ENCODE results near the gene RBMS1.

The RBMS1 gene

GRCh38 chr2:160278101-160278878 is 215.3 kb downstream of the RBMS1 start:
- no peak for DNase-seq (ENCODE audit: low spot score)

DNA sequence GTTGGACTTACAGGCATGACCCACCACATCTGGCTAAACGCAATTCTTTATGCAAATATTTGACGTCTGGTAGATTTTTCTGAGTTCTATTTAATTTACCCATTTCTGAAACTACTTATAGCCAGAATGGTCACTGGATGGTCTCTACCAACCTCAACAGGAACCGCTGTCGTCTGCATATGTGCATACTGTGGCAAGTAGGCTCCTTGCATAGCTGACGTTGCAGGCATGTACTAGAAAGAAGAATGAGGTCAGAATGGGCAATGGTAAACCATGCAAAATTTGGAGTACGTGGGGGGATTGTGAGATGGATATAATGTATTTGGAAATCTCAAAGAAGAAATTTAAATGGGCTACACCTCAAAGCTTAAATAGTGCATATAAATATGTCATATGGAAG is 216.5 kb downstream of the RBMS1 start:
- DNase-seq (ENCODE audit: low spot score): no peak

DNA sequence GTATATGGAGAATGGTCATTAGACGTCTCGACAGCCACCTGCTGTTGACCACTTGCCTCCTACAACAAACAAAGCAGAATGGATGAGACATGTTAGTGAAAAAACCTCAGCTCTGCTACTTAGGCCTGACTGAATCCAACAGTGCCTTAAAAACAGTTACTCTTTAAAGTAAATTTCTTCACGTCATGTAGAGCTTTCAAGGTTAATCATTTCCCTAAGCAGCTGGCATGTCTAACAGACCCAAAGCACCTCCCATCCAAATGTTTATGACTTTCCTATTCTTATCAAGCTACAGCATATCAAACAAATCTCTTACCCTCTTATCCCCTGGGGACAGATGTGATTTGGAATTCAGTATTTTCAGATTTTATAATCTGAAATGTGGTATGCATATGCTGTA is 218.0 kb downstream of the RBMS1 start:
- no peak for DNase-seq (ENCODE audit: low spot score)

- no peak for DNase-seq (ENCODE audit: low spot score)
Observed at GRCh38 chr2:160271171-160272086, 222.2 kb downstream of the RBMS1 start.

- no peak for DNase-seq (ENCODE audit: low spot score)
Observed at GRCh38 chr2:160270571-160271113, 223.0 kb downstream of the RBMS1 start.

- no peak for DNase-seq (ENCODE audit: low spot score)
Observed at GRCh38 chr2:160269803-160270570, 223.6 kb downstream of the RBMS1 start.

- no peak for DNase-seq (ENCODE audit: low spot score)
Observed at GRCh38 chr2:160269365-160269764, 224.2 kb downstream of the RBMS1 start.

GRCh38 chr2:160268151-160268781 is 225.3 kb downstream of the RBMS1 start:
- DNase-seq (ENCODE audit: low spot score): no peak

DNA sequence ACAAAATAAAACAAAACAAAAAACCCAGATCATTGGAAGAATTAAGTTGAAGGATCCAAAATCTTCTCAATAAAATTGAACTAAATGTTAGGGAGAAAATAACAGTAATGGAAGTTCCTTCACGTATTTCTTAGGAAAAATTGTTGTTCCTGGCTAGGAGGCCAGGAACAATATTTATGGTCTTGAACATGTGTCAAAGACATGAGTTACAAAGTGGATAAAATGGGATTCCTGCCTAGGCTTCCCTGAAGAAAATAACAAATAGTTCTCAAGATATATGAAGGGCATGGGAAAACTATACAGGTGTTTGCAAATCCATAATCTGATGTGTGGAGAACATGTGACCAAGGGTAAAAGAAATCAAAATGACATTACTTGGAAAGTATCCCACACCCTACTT is 225.9 kb downstream of the RBMS1 start:
- no peak for DNase-seq (ENCODE audit: low spot score)

DNA sequence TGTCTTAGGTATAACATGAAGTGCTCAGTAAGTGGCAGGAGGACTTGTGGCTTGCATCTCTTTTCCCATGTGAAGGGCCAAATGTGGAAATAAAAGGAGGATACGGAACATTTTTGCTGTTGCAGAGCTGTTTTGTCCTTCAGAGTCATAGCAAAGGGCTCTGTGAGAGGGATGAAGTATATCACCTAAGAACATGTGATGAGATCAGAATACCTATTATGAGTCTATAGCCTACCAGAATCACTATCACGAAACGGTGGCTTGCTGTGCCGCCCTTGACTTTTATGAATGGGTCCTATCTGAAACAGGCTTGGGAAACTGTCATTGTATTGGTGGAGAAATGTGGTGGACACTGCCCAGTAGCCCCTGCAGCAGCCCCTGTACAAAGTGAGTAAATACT is 226.6 kb downstream of the RBMS1 start:
- no peak for DNase-seq (ENCODE audit: low spot score)

DNA sequence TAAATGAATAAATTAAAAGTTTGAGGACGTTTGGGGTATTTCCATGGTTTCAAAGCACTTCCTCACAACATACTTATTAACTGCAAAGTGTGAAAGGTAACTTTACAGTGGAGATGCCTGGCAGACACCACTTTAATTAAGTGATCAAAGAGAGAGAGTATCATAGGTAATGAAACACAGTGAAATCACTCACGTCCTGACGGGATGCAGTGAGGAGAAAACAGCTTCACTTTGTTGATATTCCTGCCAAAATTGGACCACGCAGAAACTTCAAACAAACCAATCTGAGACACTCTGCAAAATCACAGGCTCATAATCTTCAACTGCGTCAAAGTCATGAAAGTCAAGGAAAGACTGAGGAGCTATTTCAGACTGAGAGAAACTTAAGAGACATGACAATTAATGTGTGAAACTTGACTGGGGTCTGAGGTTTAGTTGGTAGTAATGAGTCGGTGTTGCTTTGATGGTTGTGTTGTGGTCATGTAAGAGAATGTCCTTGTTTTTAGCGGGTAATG is 227.5 kb downstream of the RBMS1 start:
- DNase-seq (ENCODE audit: low spot score): no peak

DNA sequence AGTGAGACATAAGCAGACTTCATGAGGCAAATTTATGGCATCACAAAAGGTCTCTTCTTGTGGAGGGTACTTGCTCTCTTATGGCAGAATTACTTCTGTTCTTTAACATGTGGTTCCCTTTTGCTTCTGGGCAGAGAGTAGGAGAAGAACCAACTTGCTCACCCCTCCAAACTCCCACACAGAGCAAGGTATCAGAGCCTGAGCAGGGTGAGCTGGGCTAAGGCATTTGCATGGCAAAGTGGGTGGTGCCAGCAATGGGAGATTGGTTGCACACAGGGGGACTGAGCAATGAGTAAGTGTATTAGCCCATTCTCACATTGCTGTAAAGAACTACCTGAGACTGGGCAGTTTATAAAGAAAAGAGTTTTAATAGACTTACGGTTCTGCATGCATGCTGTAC is 229.3 kb downstream of the RBMS1 start:
- no peak for DNase-seq (ENCODE audit: low spot score)

DNA sequence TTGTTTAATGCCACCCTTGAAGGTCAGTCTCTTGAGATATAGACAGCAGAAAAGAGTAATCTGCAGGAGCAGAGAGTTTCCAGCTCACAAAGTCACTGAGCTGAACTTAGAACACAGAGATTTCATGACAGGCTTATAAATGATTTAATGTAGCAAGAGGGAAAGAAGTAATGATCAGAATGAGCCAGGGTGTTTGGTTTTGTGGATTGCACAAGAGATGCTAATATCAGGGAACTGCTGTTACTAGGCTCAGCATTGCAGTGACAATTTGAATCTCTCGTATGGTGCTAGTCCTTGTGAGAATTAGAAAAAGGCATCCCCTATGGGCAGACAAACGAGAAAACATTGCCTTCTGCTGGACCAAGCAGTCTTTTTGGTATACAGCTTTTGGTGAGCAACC is 231.9 kb downstream of the RBMS1 start:
- DNase-seq (ENCODE audit: low spot score): no peak

DNA sequence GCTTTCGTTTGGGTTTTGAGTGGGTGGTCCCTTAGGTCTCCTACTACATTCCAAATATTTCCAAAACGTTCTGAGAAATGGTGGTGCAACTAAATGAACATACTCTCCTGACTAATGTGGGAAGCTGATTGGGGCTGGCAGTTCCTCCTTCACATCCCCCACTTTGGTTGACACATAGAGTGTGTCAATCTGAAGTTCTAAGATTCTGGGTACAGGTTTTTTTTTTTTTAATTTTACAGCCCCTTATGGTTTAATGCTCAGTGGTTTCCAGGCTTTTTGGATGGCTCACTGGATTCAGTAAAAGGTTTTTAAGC is 235.2 kb downstream of the RBMS1 start:
- DNase-seq (ENCODE audit: low spot score): no peak

DNA sequence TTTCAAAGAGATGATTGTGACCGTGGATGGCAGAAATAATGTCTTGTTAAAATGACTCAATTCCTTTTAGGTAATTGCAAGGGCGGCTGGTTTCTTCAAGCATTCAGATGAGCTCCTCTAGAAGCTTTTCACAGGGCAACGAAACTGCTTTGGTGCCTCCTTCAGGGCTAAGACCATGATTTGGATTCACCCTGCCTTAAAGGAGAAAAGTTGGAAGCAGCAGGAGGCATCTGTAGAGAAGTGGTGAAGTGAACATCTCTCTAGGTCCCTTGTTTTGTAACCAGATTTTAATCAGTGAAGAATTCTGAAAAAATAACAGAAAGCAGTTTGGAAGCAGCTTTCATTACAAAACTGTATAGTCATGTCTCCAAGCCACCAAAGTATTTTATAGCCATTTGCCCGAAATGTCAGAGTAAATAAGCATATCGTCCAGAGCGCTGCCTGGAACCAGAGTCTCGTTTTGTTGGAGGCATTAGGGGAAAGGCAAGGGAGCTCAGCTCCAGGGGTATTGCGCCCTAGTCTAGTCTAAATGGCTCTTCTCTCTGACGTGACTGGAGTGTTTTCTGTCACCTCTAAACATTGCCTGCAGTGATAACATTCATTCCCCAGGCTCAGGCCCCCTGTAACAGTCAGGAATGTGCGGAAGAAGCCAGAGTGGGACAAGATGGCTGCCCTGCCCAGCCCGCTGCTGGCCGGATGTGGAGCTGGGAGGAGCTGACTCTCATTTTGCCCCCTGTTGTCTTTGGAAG is 235.7 kb downstream of the RBMS1 start:
- no peak for DNase-seq (ENCODE audit: low spot score)

GRCh38 chr2:160257041-160257742 is 236.4 kb downstream of the RBMS1 start:
- DNase-seq (ENCODE audit: low spot score): no peak

- no peak for DNase-seq (ENCODE audit: low spot score)
Observed at GRCh38 chr2:160256507-160256906, 237.1 kb downstream of the RBMS1 start.

GRCh38 chr2:160255408-160255807 is 238.2 kb downstream of the RBMS1 start:
- DNase-seq (ENCODE audit: low spot score): no peak

- DNase-seq (ENCODE audit: low spot score): no peak
Observed at GRCh38 chr2:160254189-160254762, 239.3 kb downstream of the RBMS1 start.

All from NAMALWA (cell line).